H1 (cell line): ENCODE data around the gene STRN. TPM values are rescaled to one million over a fixed set of nuclear protein-coding genes. Genes with fewer than 3 reads are reported as not detected.

ENCODE experiments used
- CTCF ChIA-PET: fragments of 300-600 bp; sonication (Branson Sonifier 250); formaldehyde crosslinking; loops from one replicate; lab custom pipeline; 2021; ENCODE audit not compliant: partially characterized antibody; lab: Charles Lee
- POLR2A ChIA-PET: fragments of 300-600 bp; sonication (Branson Sonifier 250); formaldehyde crosslinking; loops from one replicate; lab custom pipeline; 2021; ENCODE audit warnings: inconsistent platforms; ENCODE audit not compliant: partially characterized antibody; lab: Charles Lee
- DNase-seq, 2 experiments: peaks; one replicate each; pipeline versions ENCODE4 v3.0.0 to v3.0.0-alpha.2; 2010 to 2022; ENCODE audit warnings: low spot score in 2 of 2, low read depth in 1 of 2, mixed read lengths in 1 of 2
- FAIRE-seq: peaks from 2 replicates; lab custom pipeline; 2011; peaks lifted over from hg19 to GRCh38; lab: Jason Lieb, UNC
- H2AFZ ChIP-seq: 2 replicates; pipeline ENCODE4 v1.8.1; 2012; ENCODE audit warnings: low read length, inconsistent platforms
- H2AK5ac ChIP-seq: 2 replicates; pipeline ENCODE4 v1.6.1; 2013; ENCODE audit warnings: low read depth, low read length
- H2BK120ac ChIP-seq: replicated peaks from 2 replicates; pipeline ENCODE3; 2013; ENCODE audit warnings: low read depth, low read length, inconsistent platforms
- H2BK12ac ChIP-seq: 2 replicates; pipeline ENCODE4 v1.6.1; 2013; ENCODE audit warnings: low read depth, low read length
- H2BK15ac ChIP-seq: 2 replicates; pipeline ENCODE4 v1.6.1; 2013; ENCODE audit warnings: low read length
- H2BK20ac ChIP-seq: 2 replicates; pipeline ENCODE4 v1.6.1; 2013; ENCODE audit warnings: low read length
- H2BK5ac ChIP-seq: 2 replicates; pipeline ENCODE4 v1.6.1; 2013; ENCODE audit warnings: low read depth, low read length
- H3K14ac ChIP-seq: 2 replicates; pipeline ENCODE4 v1.6.1; 2013; ENCODE audit warnings: inconsistent platforms; ENCODE audit not compliant: insufficient read length
- H3K18ac ChIP-seq: 2 replicates; pipeline ENCODE4 v1.6.1; 2013; ENCODE audit warnings: low read length; ENCODE audit errors: extremely low read depth
- H3K23ac ChIP-seq: 2 replicates; pipeline ENCODE4 v1.6.1; 2013; ENCODE audit warnings: inconsistent platforms; ENCODE audit not compliant: insufficient read length
- H3K23me2 ChIP-seq: 2 replicates; pipeline ENCODE4 v1.6.1; 2013; ENCODE audit warnings: low read depth, low read length
- H3K27ac ChIP-seq: 2 replicates; pipeline ENCODE4 v1.6.1; 2011; ENCODE audit warnings: low read depth, low read length, inconsistent platforms
- H3K27me3 ChIP-seq, 4 experiments: replicated peaks in 1 of 4; 1 replicate in 1 of 4; 2 replicates in 3 of 4; pipeline versions ENCODE4 v1.6.1 to v1.8.1; 2011 to 2013; ENCODE audit warnings: low read length in 3 of 4, mild to moderate bottlenecking in 3 of 4, inconsistent platforms in 2 of 4, mixed read lengths in 2 of 4, moderate library complexity in 1 of 4; ENCODE audit not compliant: control insufficient read depth in 3 of 4, insufficient read depth in 3 of 4; ENCODE audit errors: extremely low read depth in 1 of 4
- H3K36me3 ChIP-seq, 4 experiments: 2 replicates each; pipeline versions ENCODE4 v1.6.1 to v1.8.1; 2011 to 2013; ENCODE audit warnings: mild to moderate bottlenecking in 4 of 4, low read length in 3 of 4, moderate library complexity in 2 of 4, control low read depth in 1 of 4, inconsistent platforms in 1 of 4; ENCODE audit not compliant: insufficient read depth in 4 of 4, control insufficient read depth in 2 of 4
- H3K4ac ChIP-seq: replicated peaks from 2 replicates; pipeline ENCODE3; 2013; ENCODE audit warnings: low read length, low read depth, mixed read lengths, inconsistent platforms; ENCODE audit not compliant: insufficient read length
- H3K4me1 ChIP-seq, 4 experiments: replicated peaks in 1 of 4; 1 replicate in 1 of 4; 2 replicates in 3 of 4; pipeline versions ENCODE4 v1.6.1 to v1.8.1; 2011 to 2013; ENCODE audit warnings: low read length in 3 of 4, inconsistent platforms in 2 of 4, mixed read lengths in 1 of 4; ENCODE audit not compliant: insufficient read depth in 4 of 4, control insufficient read depth in 3 of 4
- H3K4me2 ChIP-seq, 2 experiments: 2 replicates each; pipeline versions ENCODE4 v1.6.1 to v1.8.1; 2011 to 2013; ENCODE audit warnings: low read depth in 2 of 2, low read length in 2 of 2, control low read depth in 1 of 2, inconsistent platforms in 1 of 2, mild to moderate bottlenecking in 1 of 2; ENCODE audit not compliant: insufficient read depth in 1 of 2
- H3K4me3 ChIP-seq, 4 experiments: fragments of 200-600, 300-600 bp in 1 of 4; sonication (generic), shearing (Covaris generic), sonication (Bioruptor Twin) in 1 of 4; 2 replicates each; pipeline versions ENCODE4 v1.5.1 to v1.8.1; 2011 to 2016; ENCODE audit warnings: low read length in 4 of 4, low read depth in 3 of 4, control low read depth in 2 of 4, inconsistent platforms in 2 of 4, mild to moderate bottlenecking in 2 of 4, mixed read lengths in 1 of 4, moderate library complexity in 1 of 4; ENCODE audit not compliant: insufficient read depth in 2 of 4; ENCODE audit errors: extremely low read depth in 1 of 4
- H3K56ac ChIP-seq: replicated peaks from 2 replicates; pipeline ENCODE3; 2013; ENCODE audit warnings: low read depth, mild to moderate bottlenecking, mixed read lengths, low read length, inconsistent platforms; ENCODE audit not compliant: insufficient read length
- H3K79me1 ChIP-seq: 2 replicates; pipeline ENCODE4 v1.6.1; 2013; ENCODE audit warnings: low read depth, low read length, control low read depth
- H3K79me2 ChIP-seq, 2 experiments: 2 replicates each; pipeline versions ENCODE4 v1.6.1 to v1.8.1; 2012 to 2013; ENCODE audit warnings: low read length in 2 of 2, mild to moderate bottlenecking in 2 of 2, inconsistent platforms in 1 of 2; ENCODE audit not compliant: insufficient read depth in 2 of 2, control insufficient read depth in 1 of 2
- H3K9ac ChIP-seq, 4 experiments: replicated peaks in 1 of 4; 1 replicate in 1 of 4; 2 replicates in 3 of 4; pipeline versions ENCODE4 v1.6.1 to v1.8.1; 2011 to 2013; ENCODE audit warnings: low read depth in 3 of 4, low read length in 3 of 4, control low read depth in 2 of 4, mild to moderate bottlenecking in 2 of 4, moderate library complexity in 2 of 4, inconsistent platforms in 1 of 4; ENCODE audit errors: extremely low read depth in 1 of 4
- H3K9me3 ChIP-seq, 2 experiments: 2 replicates each; pipeline versions ENCODE4 v1.6.1 to v1.8.1; 2012 to 2013; ENCODE audit warnings: mild to moderate bottlenecking in 2 of 2, moderate library complexity in 2 of 2, control low read depth in 1 of 2, inconsistent platforms in 1 of 2, low read depth in 1 of 2, low read length in 1 of 2, mixed read lengths in 1 of 2; ENCODE audit not compliant: insufficient read depth in 2 of 2
- H4K20me1 ChIP-seq, 2 experiments: replicated peaks in 1 of 2; 2 replicates each; pipeline versions ENCODE3 to v1.8.1; 2011 to 2013; ENCODE audit warnings: inconsistent platforms in 2 of 2, low read length in 2 of 2, mild to moderate bottlenecking in 1 of 2; ENCODE audit not compliant: insufficient read depth in 2 of 2, control insufficient read depth in 1 of 2
- H4K5ac ChIP-seq: 2 replicates; pipeline ENCODE4 v1.6.1; 2013; ENCODE audit warnings: low read length, low read depth, mixed read lengths, inconsistent platforms; ENCODE audit not compliant: insufficient read length
- H4K8ac ChIP-seq: 2 replicates; pipeline ENCODE4 v1.8.0; 2013; ENCODE audit warnings: mild to moderate bottlenecking, moderate library complexity, low read length, inconsistent platforms; ENCODE audit not compliant: insufficient read depth; ENCODE audit errors: extremely low read depth
- H4K91ac ChIP-seq: replicated peaks from 2 replicates; pipeline ENCODE3; 2013; ENCODE audit warnings: low read length, mixed read lengths, inconsistent platforms; ENCODE audit not compliant: insufficient read length
- ASH2L ChIP-seq: fragments of 200-600, 300-600 bp; sonication (generic); IDR thresholded peaks from one replicate; pipeline ENCODE4 v1.7.1; 2017; ENCODE audit warnings: low read length
- CTBP2 ChIP-seq: IDR thresholded peaks from 2 replicates; pipeline ENCODE4 v1.7.0; 2011; ENCODE audit warnings: borderline replicate concordance, mild to moderate bottlenecking, moderate library complexity, mixed read lengths, low read length; ENCODE audit not compliant: insufficient read depth, insufficient read length
- EGR1 ChIP-seq: IDR thresholded peaks from 2 replicates; pipeline ENCODE4 v1.6.1; 2011; ENCODE audit warnings: low read depth, low read length, borderline replicate concordance
- MAFK ChIP-seq: IDR thresholded peaks from 2 replicates; pipeline ENCODE4 v1.6.1; 2012; ENCODE audit warnings: low read depth, mild to moderate bottlenecking, improper control_type of control experiment, low read length
- PHF8 ChIP-seq: fragments of 200-600 bp; sonication (generic); conservative IDR thresholded peaks from 2 replicates; pipeline ENCODE4 v1.7.1; 2012; ENCODE audit warnings: low read depth, mild to moderate bottlenecking, inconsistent platforms, low read length, moderate library complexity
- POU5F1 ChIP-seq: IDR thresholded peaks from 2 replicates; pipeline ENCODE4 v1.6.1; 2011; ENCODE audit warnings: low read depth, mild to moderate bottlenecking, low read length, moderate library complexity
- RFX5 ChIP-seq: IDR thresholded peaks from 2 replicates; pipeline ENCODE4 v1.6.1; 2011; ENCODE audit warnings: low read depth, low read length, improper control_type of control experiment, borderline replicate concordance
- SAP30 ChIP-seq: fragments of 300-600 bp; sonication (generic); IDR thresholded peaks from 2 replicates; pipeline ENCODE4 v1.7.1; 2012; ENCODE audit warnings: low read length, moderate library complexity, mild to moderate bottlenecking, inconsistent platforms; ENCODE audit not compliant: insufficient read depth, insufficient replicate concordance
- SP2 ChIP-seq: IDR thresholded peaks from 2 replicates; pipeline ENCODE4 v1.6.1; 2012; ENCODE audit warnings: mild to moderate bottlenecking, low read length, inconsistent platforms
- SP4 ChIP-seq: IDR thresholded peaks from 2 replicates; pipeline ENCODE4 v1.6.1; 2012; ENCODE audit warnings: low read length, inconsistent platforms
- SUZ12 ChIP-seq: fragments of 200-600 bp; sonication (generic); IDR thresholded peaks from 2 replicates; pipeline ENCODE4 v1.6.1; 2012; ENCODE audit warnings: mild to moderate bottlenecking, inconsistent platforms, low read length, moderate library complexity, mixed read lengths
- TCF12 ChIP-seq: IDR thresholded peaks from 2 replicates; pipeline ENCODE4 v1.6.1; 2011; ENCODE audit warnings: low read depth, mild to moderate bottlenecking, low read length
- TEAD4 ChIP-seq: IDR thresholded peaks from 2 replicates; pipeline ENCODE4 v1.6.1; 2012; ENCODE audit warnings: low read depth, low read length, inconsistent platforms, mixed read lengths
- WGBS, 2 experiments: shearing (Covaris generic) in 1 of 2; methylation state at CpG; one replicate each; pipeline versions ENCODE4 v1.1.6 to v1.1.7; 2013 to 2015; ENCODE audit warnings: low lambda C conversion rate in 2 of 2, mixed read lengths in 2 of 2, inconsistent platforms in 1 of 2, low coverage in 1 of 2, missing lambda C conversion rate in 1 of 2; ENCODE audit not compliant: insufficient replicate concordance in 2 of 2, insufficient coverage in 1 of 2, insufficient read length in 1 of 2; ENCODE audit errors: extremely low coverage in 1 of 2, missing lambda C conversion rate in 1 of 2; 5-methylcytosine and 5-hydroxymethylcytosine counted together
- polyA plus RNA-seq, 7 experiments: library from polyadenylated mRNA; depleted of rRNA in 3 of 7; stranded (reverse) in 5 of 7; unstranded in 2 of 7; fragments of >200 nt in 5 of 7; fragments of 200-250 nt in 2 of 7; gene quantifications; 1 replicate in 5 of 7; 2 replicates in 1 of 7; 4 replicates in 1 of 7; pipeline versions ENCODE4 v1.2.1 to v1.2.3, GENCODE V29; 2011 to 2013; ENCODE audit warnings: missing spikeins in 2 of 7, mixed read lengths in 2 of 7
- total RNA-seq: library from RNA; stranded (reverse); fragmentation: NEBNext Ultra II Directional; extraction: Animal tissue kit (Norgen Biotek cat#: 25700); gene quantifications from 2 replicates; pipeline ENCODE4 v1.2.1, GENCODE V29; 2021
- TF ChIP-seq, protein P1 (sequence below): IDR thresholded peaks from 2 replicates; pipeline ENCODE4 v1.6.1; 2011; ENCODE audit warnings: low read depth, mild to moderate bottlenecking, low read length; ENCODE audit not compliant: insufficient read depth

Gene STRN
- total and polyA plus RNA-seq, 2 of the 8 experiments (the other 6 are each of a cell fraction or from before 2014, with no cell fraction given) = 8.3 to 47.0 TPM

DNA sequence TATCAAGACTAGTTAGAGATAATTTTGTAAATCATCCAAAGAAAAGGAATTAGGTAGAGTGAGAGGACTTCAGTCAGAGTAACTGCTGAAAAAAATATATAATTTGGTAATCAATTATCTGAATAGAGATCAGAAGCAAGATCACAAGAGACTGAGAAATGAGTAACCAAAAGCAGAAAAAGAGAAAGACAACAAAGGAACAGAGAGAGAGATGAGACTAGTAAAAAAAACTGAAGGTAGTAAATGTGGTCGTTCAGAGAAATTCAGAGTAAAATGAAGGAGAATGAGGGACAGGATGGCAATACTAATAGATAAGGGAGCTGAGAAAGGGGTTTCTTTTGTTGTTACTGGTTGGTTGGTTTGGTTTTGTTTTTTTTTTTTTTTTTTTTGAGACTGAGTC, 16.5 kb downstream of the STRN start:
- H3K4ac ChIP-seq = no peak overlapping the region
- H3K23me2 ChIP-seq = no peaks in the 10 kb centered on the region
- H2AK5ac ChIP-seq = no peak overlapping the region
- CTCF ChIA-PET = no interaction called here
- H4K8ac ChIP-seq = no peak overlapping the region; the same call in 1 of the 2 replicates
- no peak overlapping the region for H2BK120ac ChIP-seq
- H3K4me3 ChIP-seq = no peak overlapping the region
- peaks cover 3 to 11% (median 10%) of the 10 kb centered on the region in 4 experiments; a peak in 6 of 7 replicates for H3K4me1 ChIP-seq
- H4K20me1 ChIP-seq = peaks cover 0 to 5% of the 10 kb centered on the region in 2 experiments
- H2BK12ac ChIP-seq = no peak overlapping the region
- H3K27ac ChIP-seq = no peak overlapping the region
- WGBS, 2 experiments = 88% methylated on average over 1 of the region's 1 CpG; no CpG with 5 or more reads in 1 of the 2 experiments
- no peaks in the 10 kb centered on the region for H3K9me3 ChIP-seq
- no peak overlapping the region for H2BK15ac ChIP-seq
- H3K18ac ChIP-seq = no peak overlapping the region
- H3K36me3 ChIP-seq = no peaks in the 10 kb centered on the region
- no peak overlapping the region for H3K9ac ChIP-seq
- peaks cover 0 to 82% of the 10 kb centered on the region in 2 experiments; a peak in 3 of 4 replicates for H3K79me2 ChIP-seq
- TF ChIP-seq PHF8 (no peak), TEAD4 (no peak), SUZ12 (no peak), SP2 (no peak), EGR1 (no peak), MAFK (no peak), CTBP2 (no peak), SP4 (no peak), RFX5 (no peak), TCF12 (no peak), SAP30 (no peak), ASH2L (no peak), POU5F1 (no peak)
- TF ChIP-seq, protein P1, sequence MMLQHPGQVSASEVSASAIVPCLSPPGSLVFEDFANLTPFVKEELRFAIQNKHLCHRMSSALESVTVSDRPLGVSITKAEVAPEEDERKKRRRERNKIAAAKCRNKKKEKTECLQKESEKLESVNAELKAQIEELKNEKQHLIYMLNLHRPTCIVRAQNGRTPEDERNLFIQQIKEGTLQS = no peak
- TF ChIP-seq, all 59 proteins: peak for 0
- Histone ChIP-seq H3K56ac (no peak overlapping the region), H3K4me2 (no peak overlapping the region), H2AFZ (no peak overlapping the region), H3K79me1 (0 out of 2 replicates have a peak, but pooled peaks cover 2% of the 10 kb centered on the region), H2BK5ac (no peak overlapping the region), H3K27me3 (no peaks in the 10 kb centered on the region), H2BK20ac (no peak overlapping the region), H4K5ac (no peak overlapping the region), H3K23ac (no peak overlapping the region), H4K91ac (no peak overlapping the region), H3K14ac (no peak overlapping the region)
- POLR2A ChIA-PET = interaction anchor here (1.0 to 2.0 kb wide), 2 partner anchors 9 to 14 kb away, joined by 3 to 4 read pairs; no protein-coding TSS in a partner anchor
- FAIRE-seq (no peak), DNase-seq (no peak)
